Panc1 (cell line): ENCODE results near the gene SCP2. TPM values are rescaled to one million over a fixed set of nuclear protein-coding genes. Genes with fewer than 3 reads are reported as not detected.

Experiments used
- ATAC-seq: fragments of 200-7000 bp; cut with Tn5 transposase; 2 replicates; pipeline ENCODE4 v1.9.1; 2020; ENCODE audit warnings: mild to moderate bottlenecking, moderate library complexity
- BruUV-seq: library from RNA; stranded (reverse); fragments of 400-500 nt; replicated peaks from 2 replicates; lab custom pipeline; 2021; lab: Mats Ljungman, UMichigan
- CTCF ChIA-PET: fragments of 300-600 bp; sonication (Branson Sonifier 250); formaldehyde crosslinking; loops from one replicate; lab custom pipeline; 2022; ENCODE audit warnings: antibody characterized with exemption; lab: Charles Lee
- POLR2A ChIA-PET: fragments of 300-600 bp; sonication (Branson Sonifier 250); formaldehyde crosslinking; loops from one replicate; lab custom pipeline; 2022; ENCODE audit warnings: antibody characterized with exemption; lab: Charles Lee
- DNase-seq: peaks from one replicate; pipeline ENCODE4 v3.0.0-alpha.2; 2010; ENCODE audit warnings: low read depth, low spot score
- H3K27ac ChIP-seq: 2 replicates; pipeline ENCODE4 v1.5.1; 2011; ENCODE audit warnings: mild to moderate bottlenecking, low read length, inconsistent platforms
- H3K27me3 ChIP-seq: fragments of 200-500 bp; sonication (Bioruptor generic); 2 replicates; pipeline ENCODE4 v1.6.0; 2014; ENCODE audit warnings: low read length, inconsistent platforms; ENCODE audit not compliant: control insufficient read depth, insufficient read depth
- H3K36me3 ChIP-seq: fragments of 200-500 bp; sonication (Bioruptor generic); 2 replicates; pipeline ENCODE4 v1.5.1; 2014; ENCODE audit warnings: inconsistent platforms, mild to moderate bottlenecking, low read length, moderate library complexity; ENCODE audit not compliant: control insufficient read depth, insufficient read depth
- H3K4me1 ChIP-seq: 2 replicates; pipeline ENCODE4 v1.5.1; 2011; ENCODE audit warnings: inconsistent platforms, mild to moderate bottlenecking, low read length, moderate library complexity; ENCODE audit not compliant: control insufficient read depth, insufficient read depth
- H3K4me3 ChIP-seq, 2 experiments: 2 replicates each; pipeline ENCODE4 v1.5.1; 2011 to 2012; ENCODE audit warnings: low read depth in 2 of 2, low read length in 2 of 2, mild to moderate bottlenecking in 2 of 2, inconsistent platforms in 1 of 2, moderate library complexity in 1 of 2
- H3K9me3 ChIP-seq: fragments of 200-500 bp; sonication (Bioruptor generic); 2 replicates; pipeline ENCODE4 v1.5.1; 2014; ENCODE audit warnings: low read depth, mild to moderate bottlenecking, inconsistent platforms, low read length, moderate library complexity; ENCODE audit not compliant: control insufficient read depth, insufficient read depth
- CTCF ChIP-seq: fragments of 450-650 bp; IDR thresholded peaks from 2 replicates; pipeline ENCODE4 v1.5.1; 2017; ENCODE audit warnings: mild to moderate bottlenecking
- POLR2AphosphoS5 ChIP-seq: IDR thresholded peaks from 2 replicates; pipeline ENCODE4 v1.6.1; 2012; ENCODE audit warnings: mild to moderate bottlenecking, low read depth, low read length, moderate library complexity
- REST ChIP-seq, 2 experiments: IDR thresholded peaks; 2 replicates each; pipeline ENCODE4 v1.6.1; 2011 to 2012; ENCODE audit warnings: low read depth in 2 of 2, control low read depth in 1 of 2, low read length in 1 of 2, mild to moderate bottlenecking in 1 of 2, moderate library complexity in 1 of 2; ENCODE audit not compliant: insufficient read depth in 1 of 2
- SIN3A ChIP-seq: IDR thresholded peaks from 2 replicates; pipeline ENCODE4 v1.6.1; 2012; ENCODE audit warnings: low read depth, mild to moderate bottlenecking, low read length, moderate library complexity, borderline replicate concordance; ENCODE audit not compliant: insufficient read depth
- TCF7L2 ChIP-seq: IDR thresholded peaks from 2 replicates; pipeline ENCODE4 v1.6.1; 2011; ENCODE audit warnings: mild to moderate bottlenecking, low read depth, low read length, inconsistent platforms
- in situ Hi-C: cut with HindIII; loops from 2 replicates; pipeline ENCODE4 v1.10.0; 2016; ENCODE audit warnings: low sequenced_read_pairs, low pct_unique_long_range_greater_than_20kb
- intact Hi-C: fragments of 100-400 bp; cut with micrococcal nuclease; formaldehyde crosslinking; loops from one replicate; pipeline ENCODE4 v1.10.0; 2022; ENCODE audit not compliant: unreplicated experiment
- total RNA-seq: library from RNA; stranded (reverse); gene quantifications from one replicate; pipeline ENCODE4 v1.2.1, GENCODE V29; 2021; ENCODE audit not compliant: unreplicated experiment

Gene SCP2
- total RNA-seq, 1 experiment from 2014 or later, result 88.7 TPM

GRCh38 chr1:53011175-53011574 is 84.1 kb downstream of the SCP2 start:
- DNase-seq (no peak), ATAC-seq (no peak)
- Histone ChIP-seq H3K4me3 (no peak overlapping the region), H3K36me3 (peaks cover 2% of the 10 kb centered on the region; the same call in 1 of the 2 replicates), H3K27me3 (no peaks in the 10 kb centered on the region), H3K27ac (no peak overlapping the region), H3K9me3 (no peaks in the 10 kb centered on the region), H3K4me1 (0 out of 2 replicates have a peak, but pooled peaks cover 2% of the 10 kb centered on the region)
- CTCF ChIA-PET, result no interaction called here
- in situ Hi-C loops, result no loop called here
- TF ChIP-seq TCF7L2, result no peak
- TF ChIP-seq CTCF, result no peak
- TF ChIP-seq REST (IDR thresholded peaks at IDR 0.05; ENCODE audit: insufficient read depth in 1 of 2, low read depth in 2 of 2, low read length in 1 of 2), result no peak
- no peak for TF ChIP-seq SIN3A
- no peak for TF ChIP-seq POLR2AphosphoS5
- POLR2A ChIA-PET, result no interaction called here
- BruUV-seq, result no TSS peak
- intact Hi-C loops, result no loop called here

GRCh38 chr1:53014791-53015507 is 87.9 kb downstream of the SCP2 start:
- Histone ChIP-seq H3K36me3 (peaks cover 2% of the 10 kb centered on the region; the same call in 1 of the 2 replicates), H3K4me1 (0 out of 2 replicates have a peak, but pooled peaks cover 2% of the 10 kb centered on the region), H3K27ac (peak overlapping the region; percentile 84), H3K27me3 (no peaks in the 10 kb centered on the region), H3K9me3 (no peaks in the 10 kb centered on the region), H3K4me3 (peak overlapping the region; percentile 69 to 84)
- ATAC-seq (peak; percentile 96), DNase-seq (peak; percentile 71)
- intact Hi-C loops, result no loop called here
- in situ Hi-C loops, result no loop called here
- POLR2A ChIA-PET, result interaction anchor here (0.6 kb wide), 1 partner anchor 521 kb away, joined by 12 read pairs; no protein-coding TSS in a partner anchor
- CTCF ChIA-PET, result interaction anchor here (0.9 kb wide), 1 partner anchor 171 kb away, joined by 3 read pairs; no protein-coding TSS in a partner anchor
- peak; percentile 70 for TF ChIP-seq TCF7L2
- no peak for TF ChIP-seq REST (IDR thresholded peaks at IDR 0.05; ENCODE audit: insufficient read depth in 1 of 2, low read depth in 2 of 2, low read length in 1 of 2)
- TF ChIP-seq CTCF, result no peak
- TF ChIP-seq SIN3A, result 0 out of 2 replicates have a peak, but pooled peaks have one; percentile 56
- TF ChIP-seq POLR2AphosphoS5, result peak; percentile 60; the same call in 1 of the 2 replicates
- BruUV-seq, result TSS peak; percentile 51
